Thoracic aorta (tissue), 2 donors: ENCODE measurements around the gene DPH3. TPM values are rescaled to one million over a fixed set of nuclear protein-coding genes. Genes with fewer than 3 reads are reported as not detected.

Source experiments
- ATAC-seq: fragments of 150-250 bp; one replicate; pipeline ENCODE4 v1.8.0; 2017; ENCODE audit warnings: low read depth; ENCODE audit not compliant: insufficient number of reproducible peaks, low FRiP score
- DNase-seq: peaks from one replicate; pipeline ENCODE4 v3.0.0-alpha.2; 2020; ENCODE audit warnings: low spot score
- H3K27ac ChIP-seq, 2 donors: fragments of 200-600 bp; sonication (generic); 1 replicate in 1 of 2; 2 replicates in 1 of 2; pipeline ENCODE4 v1.5.1; 2016; ENCODE audit warnings: mild to moderate bottlenecking in 2 of 2, moderate library complexity in 2 of 2
- H3K27me3 ChIP-seq: fragments of 200-600 bp; sonication (generic); replicated peaks from 2 replicates; pipeline ENCODE4 v1.6.0; 2016; ENCODE audit warnings: mild to moderate bottlenecking; ENCODE audit not compliant: insufficient read depth
- H3K36me3 ChIP-seq: fragments of 200-600 bp; sonication (generic); one replicate; pipeline ENCODE4 v1.5.1; 2016
- H3K4me1 ChIP-seq, 2 donors: fragments of 200-600 bp; sonication (generic); 1 replicate in 1 of 2; 2 replicates in 1 of 2; pipeline versions ENCODE4 v1.5.1 to v1.6.0; 2016; ENCODE audit warnings: low read depth in 2 of 2, mild to moderate bottlenecking in 1 of 2; ENCODE audit not compliant: control insufficient read depth in 1 of 2
- H3K4me3 ChIP-seq: fragments of 200-600 bp; sonication (generic); 2 replicates; pipeline ENCODE4 v1.5.1; 2016; ENCODE audit warnings: mild to moderate bottlenecking
- H3K9me3 ChIP-seq: fragments of 200-600 bp; sonication (generic); 2 replicates; pipeline ENCODE4 v1.5.1; 2016
- CTCF ChIP-seq: fragments of 200-600 bp; sonication (generic); IDR thresholded peaks from one replicate; pipeline ENCODE4 v1.5.1; 2019; ENCODE audit warnings: antibody characterized with exemption
- total RNA-seq, 2 donors: library from RNA; depleted of rRNA; stranded (reverse); fragments of >200 nt; gene quantifications; one replicate each; pipeline versions ENCODE4 v1.1.0 to v1.2.3, GENCODE V29; 2016

The DPH3 gene
- total RNA-seq, 2 donors from 2014 or later, result 14.4 to 29.3 TPM

- Histone ChIP-seq H3K36me3 (no peaks in the 10 kb centered on the region), H3K4me1 (peaks cover 6 to 26% of the 10 kb centered on the region in 2 donors), H3K27me3 (no peaks in the 10 kb centered on the region), H3K4me3 (no peak overlapping the region), H3K27ac (no peak overlapping the region), H3K9me3 (no peaks in the 10 kb centered on the region)
- DNase-seq, result no peak
- no peak for TF ChIP-seq CTCF
- no peak for ATAC-seq
These were observed 12.3 kb downstream of the DPH3 start for GRCh38 chr3:16252243-16252978.

DNA sequence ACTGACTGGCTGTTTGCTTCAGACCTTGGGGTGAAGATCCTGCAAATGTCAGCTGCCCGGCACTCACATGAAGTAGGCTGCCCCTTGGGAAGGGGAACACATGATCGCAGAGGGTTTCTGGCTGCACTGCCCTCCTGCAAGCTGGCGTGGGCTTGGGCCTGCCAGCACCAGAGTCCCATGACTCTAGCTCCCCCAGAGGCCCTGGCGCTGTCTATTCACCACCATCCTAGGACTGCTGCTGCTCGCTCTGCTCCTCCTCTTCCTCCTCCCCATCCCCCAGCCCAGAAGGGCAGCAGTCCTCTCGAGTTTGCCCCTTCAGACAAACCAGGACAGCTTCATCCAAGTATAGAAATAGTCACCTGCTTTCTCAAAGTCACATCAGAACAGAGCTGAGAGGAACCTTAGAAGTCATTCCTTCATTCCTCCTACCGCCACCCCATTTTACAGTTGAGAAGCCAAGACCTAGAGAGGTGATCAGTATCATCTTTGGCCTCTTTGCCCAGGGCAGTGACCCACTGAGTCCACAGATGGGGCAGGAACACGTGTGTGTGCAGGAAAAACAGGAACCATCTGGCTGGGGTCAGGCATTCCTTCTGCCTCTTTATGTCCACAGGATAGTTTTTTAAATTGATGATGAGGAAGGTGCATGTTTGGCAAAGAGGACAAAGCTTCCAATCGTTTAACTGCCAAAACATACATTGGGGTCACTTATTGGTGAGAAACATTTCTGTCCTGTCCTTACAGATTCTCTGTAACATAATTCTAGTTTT lies 13.2 kb downstream of the DPH3 start:
- no peaks in the 10 kb centered on the region for H3K36me3 ChIP-seq

DNA sequence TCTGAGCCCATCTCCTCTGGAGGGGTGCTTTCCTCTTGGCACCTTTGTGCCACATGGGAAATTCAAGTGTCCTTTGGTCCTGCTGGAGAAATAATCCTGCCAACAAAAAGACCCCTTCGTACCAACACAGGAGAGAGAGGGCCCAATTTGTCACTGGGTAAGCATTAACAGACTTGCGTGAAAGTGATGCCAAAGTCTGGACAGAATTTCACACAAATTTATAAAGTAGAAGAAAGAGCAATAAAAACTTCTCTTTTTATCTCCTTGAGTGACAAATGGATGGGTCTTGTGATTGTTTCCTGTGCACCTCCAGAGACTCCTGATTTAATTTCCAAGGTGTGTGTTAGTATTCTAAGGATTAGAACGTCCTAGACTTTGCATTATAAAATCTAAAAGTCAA lies 14.9 kb downstream of the DPH3 start:
- H3K4me3 ChIP-seq, result no peak overlapping the region

More for the DNA sequence above, 13.2 kb downstream of the DPH3 start:
- H3K27ac ChIP-seq, result no peak overlapping the region
- H3K4me1 ChIP-seq, result peaks cover 6 to 26% of the 10 kb centered on the region in 2 donors
- H3K27me3 ChIP-seq, result no peaks in the 10 kb centered on the region
- ATAC-seq, result no peak
- TF ChIP-seq CTCF, result no peak
- no peak for DNase-seq
- no peak overlapping the region for H3K4me3 ChIP-seq
- H3K9me3 ChIP-seq, result no peaks in the 10 kb centered on the region

DNA sequence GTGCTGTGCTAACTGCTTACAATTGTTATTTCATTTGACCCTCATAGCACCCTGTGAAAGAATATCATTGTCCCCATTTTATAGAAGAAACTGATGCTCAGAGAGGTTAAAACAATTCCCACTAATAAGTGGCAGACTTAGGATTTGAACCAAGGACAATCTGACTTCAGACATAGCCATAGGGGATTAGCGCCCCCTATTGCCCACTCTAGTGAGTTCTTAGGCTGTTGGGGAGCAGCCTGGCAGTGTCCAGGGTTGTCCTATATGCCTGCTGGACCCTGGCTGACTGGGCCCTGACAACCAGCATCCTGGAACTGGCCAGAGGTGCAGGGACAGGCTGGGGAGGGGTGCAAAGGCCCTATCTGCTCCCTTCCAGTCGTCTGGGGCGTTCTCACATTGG lies 15.4 kb downstream of the DPH3 start:
- peaks cover 15 to 32% of the 10 kb centered on the region in 2 donors for H3K4me1 ChIP-seq
- DNase-seq, result no peak
- H3K27ac ChIP-seq, result no peak overlapping the region

More for the DNA sequence above, 14.9 kb downstream of the DPH3 start:
- ATAC-seq, result no peak
- no peak for TF ChIP-seq CTCF
- no peak for DNase-seq
- no peaks in the 10 kb centered on the region for H3K27me3 ChIP-seq
- H3K9me3 ChIP-seq, result no peaks in the 10 kb centered on the region
- H3K4me1 ChIP-seq, result peaks cover 10 to 32% of the 10 kb centered on the region in 2 donors
- no peak overlapping the region for H3K27ac ChIP-seq
- no peaks in the 10 kb centered on the region for H3K36me3 ChIP-seq

More for the DNA sequence above, 15.4 kb downstream of the DPH3 start:
- ATAC-seq, result no peak
- no peak for TF ChIP-seq CTCF
- H3K36me3 ChIP-seq, result no peaks in the 10 kb centered on the region
- no peaks in the 10 kb centered on the region for H3K9me3 ChIP-seq
- H3K4me3 ChIP-seq, result no peak overlapping the region
- H3K27me3 ChIP-seq, result no peaks in the 10 kb centered on the region
